Activated naive CD8-positive, alpha-beta T cell (primary cell): ENCODE results near the gene LCT.
"Not testable (repeated sequence)": the region's sequence is repeated elsewhere in the genome, so short reads cannot be mapped to it uniquely, and the experiment has no call there.

ENCODE experiments used
- H3K27ac Mint-ChIP-seq: one replicate; pipeline ENCODE4 v1.8.0; 2021; ENCODE audit warnings: mixed read lengths
- H3K27me3 Mint-ChIP-seq: one replicate; pipeline ENCODE4 v1.8.0; 2021; ENCODE audit warnings: mixed read lengths
- H3K36me3 Mint-ChIP-seq: one replicate; pipeline ENCODE4 v1.8.0; 2021; ENCODE audit warnings: mixed read lengths
- H3K4me1 Mint-ChIP-seq: one replicate; pipeline ENCODE4 v1.8.0; 2021; ENCODE audit warnings: low read depth, mixed read lengths
- H3K4me3 Mint-ChIP-seq: one replicate; pipeline ENCODE4 v1.8.0; 2021; ENCODE audit warnings: mild to moderate bottlenecking, mixed read lengths
- H3K9me3 Mint-ChIP-seq: one replicate; pipeline ENCODE4 v1.8.0; 2021; ENCODE audit warnings: low read depth, mixed read lengths

The LCT gene

GRCh38 chr2:135836596-135837270, at the start of gene LCT:
LCT (minus strand) TSS chr2:135837184; CDS start chr2:135837169, 15 bp downstream.
- Mint-ChIP-seq H3K27ac (no peak within 1 kb of the TSS), H3K27me3 (no peaks in the 10 kb centered on the region), H3K4me3 (no peak within 1 kb of the TSS), H3K4me1 (peaks cover 35% of the 10 kb centered on the region), H3K9me3 (no peaks in the 10 kb centered on the region), H3K36me3 (peaks cover 10% of the 10 kb centered on the region)

- Mint-ChIP-seq H3K4me3 (no peak overlapping the region), H3K27ac (no peak overlapping the region), H3K36me3 (no peaks in the 10 kb centered on the region), H3K9me3 (no peaks in the 10 kb centered on the region), H3K27me3 (no peaks in the 10 kb centered on the region), H3K4me1 (peaks cover 4% of the 10 kb centered on the region)
Measured at GRCh38 chr2:135885709-135886108, 48.7 kb upstream of the LCT start.

- Mint-ChIP-seq H3K27ac (no peak overlapping the region), H3K4me1 (peaks cover 4% of the 10 kb centered on the region), H3K9me3 (no peaks in the 10 kb centered on the region), H3K4me3 (no peak overlapping the region), H3K27me3 (no peaks in the 10 kb centered on the region), H3K36me3 (no peaks in the 10 kb centered on the region)
Measured at GRCh38 chr2:135882415-135882814, 45.4 kb upstream of the LCT start.

GRCh38 chr2:135876770-135877169, 39.8 kb upstream of the LCT start:
- peak overlapping the region; percentile 94 for H3K27ac Mint-ChIP-seq
- peaks cover 38% of the 10 kb centered on the region for H3K4me1 Mint-ChIP-seq
- H3K4me3 Mint-ChIP-seq = peak overlapping the region; percentile 87
- H3K36me3 Mint-ChIP-seq = peaks cover 17% of the 10 kb centered on the region
- not testable (repeated sequence) for H3K9me3 Mint-ChIP-seq, H3K27me3 Mint-ChIP-seq

GRCh38 chr2:135876066-135876711, 39.2 kb upstream of the LCT start, which contains the start of gene MCM6:
MCM6 (minus strand) TSS chr2:135876443; CDS start chr2:135876365, 78 bp downstream.
- peak within 1 kb of the TSS; percentile 90 for H3K4me3 Mint-ChIP-seq
- H3K9me3 Mint-ChIP-seq = no peaks in the 10 kb centered on the region
- H3K4me1 Mint-ChIP-seq = peaks cover 39% of the 10 kb centered on the region
- peaks cover 17% of the 10 kb centered on the region for H3K36me3 Mint-ChIP-seq
- peak within 1 kb of the TSS; percentile 98 for H3K27ac Mint-ChIP-seq
- H3K27me3 Mint-ChIP-seq = no peaks in the 10 kb centered on the region

- Mint-ChIP-seq H3K4me1 (peaks cover 38% of the 10 kb centered on the region), H3K36me3 (peaks cover 17% of the 10 kb centered on the region), H3K9me3 (no peaks in the 10 kb centered on the region), H3K27me3 (no peaks in the 10 kb centered on the region), H3K27ac (peak overlapping the region; percentile 98), H3K4me3 (peak overlapping the region; percentile 90)
Measured at GRCh38 chr2:135875491-135876065, 38.6 kb upstream of the LCT start.

GRCh38 chr2:135874777-135875365, 37.9 kb upstream of the LCT start:
- Mint-ChIP-seq H3K27ac (peak overlapping the region; percentile 98), H3K4me3 (peak overlapping the region; percentile 90), H3K27me3 (no peaks in the 10 kb centered on the region), H3K9me3 (no peaks in the 10 kb centered on the region), H3K4me1 (peaks cover 42% of the 10 kb centered on the region), H3K36me3 (peaks cover 21% of the 10 kb centered on the region)

GRCh38 chr2:135870571-135870970, 33.6 kb upstream of the LCT start:
- no peaks in the 10 kb centered on the region for H3K9me3 Mint-ChIP-seq
- H3K27ac Mint-ChIP-seq = peak overlapping the region; percentile 52
- H3K27me3 Mint-ChIP-seq = no peaks in the 10 kb centered on the region
- H3K36me3 Mint-ChIP-seq = peaks cover 33% of the 10 kb centered on the region
- H3K4me1 Mint-ChIP-seq = peaks cover 42% of the 10 kb centered on the region
- H3K4me3 Mint-ChIP-seq = no peak overlapping the region

- Mint-ChIP-seq H3K4me3 (no peak overlapping the region), H3K27ac (no peak overlapping the region), H3K4me1 (peaks cover 16% of the 10 kb centered on the region), H3K36me3 (peaks cover 19% of the 10 kb centered on the region), H3K27me3 (no peaks in the 10 kb centered on the region), H3K9me3 (no peaks in the 10 kb centered on the region)
Measured at GRCh38 chr2:135863233-135863632, 26.2 kb upstream of the LCT start.

GRCh38 chr2:135862718-135863117, 25.7 kb upstream of the LCT start:
- peaks cover 16% of the 10 kb centered on the region for H3K36me3 Mint-ChIP-seq
- H3K4me1 Mint-ChIP-seq = peaks cover 13% of the 10 kb centered on the region
- no peak overlapping the region for H3K4me3 Mint-ChIP-seq
- H3K9me3 Mint-ChIP-seq = no peaks in the 10 kb centered on the region
- no peak overlapping the region for H3K27ac Mint-ChIP-seq
- H3K27me3 Mint-ChIP-seq = no peaks in the 10 kb centered on the region

- H3K4me3 Mint-ChIP-seq = no peak overlapping the region
- no peak overlapping the region for H3K27ac Mint-ChIP-seq
- no peaks in the 10 kb centered on the region for H3K9me3 Mint-ChIP-seq
- no peaks in the 10 kb centered on the region for H3K4me1 Mint-ChIP-seq
- peaks cover 13% of the 10 kb centered on the region for H3K36me3 Mint-ChIP-seq
- H3K27me3 Mint-ChIP-seq = no peaks in the 10 kb centered on the region
Measured at GRCh38 chr2:135853401-135853800, 16.4 kb upstream of the LCT start.

- Mint-ChIP-seq H3K27me3 (no peaks in the 10 kb centered on the region), H3K27ac (no peak overlapping the region), H3K4me1 (no peaks in the 10 kb centered on the region), H3K36me3 (peaks cover 17% of the 10 kb centered on the region), H3K4me3 (no peak overlapping the region), H3K9me3 (no peaks in the 10 kb centered on the region)
Measured at GRCh38 chr2:135851858-135852257, 14.9 kb upstream of the LCT start.

- Mint-ChIP-seq H3K27ac (no peak overlapping the region), H3K4me1 (no peaks in the 10 kb centered on the region), H3K36me3 (peaks cover 15% of the 10 kb centered on the region)
Measured at GRCh38 chr2:135850892-135851668, 14.1 kb upstream of the LCT start.

GRCh38 chr2:135849087-135849486, 12.1 kb upstream of the LCT start:
- peaks cover 15% of the 10 kb centered on the region for H3K36me3 Mint-ChIP-seq

More at GRCh38 chr2:135850892-135851668, 14.1 kb upstream of the LCT start:
- Mint-ChIP-seq H3K27me3 (no peaks in the 10 kb centered on the region), H3K9me3 (no peaks in the 10 kb centered on the region), H3K4me3 (no peak overlapping the region)

More at GRCh38 chr2:135849087-135849486, 12.1 kb upstream of the LCT start:
- H3K4me3 Mint-ChIP-seq = no peak overlapping the region
- H3K27me3 Mint-ChIP-seq = no peaks in the 10 kb centered on the region
- no peaks in the 10 kb centered on the region for H3K9me3 Mint-ChIP-seq
- peak overlapping the region; percentile 38 for H3K27ac Mint-ChIP-seq
- H3K4me1 Mint-ChIP-seq = no peaks in the 10 kb centered on the region
